Hematopoietic multipotent progenitor cell treated with erythropoietin and hydrocortisone succinate and interleukin-3 and kit ligand, for 4 days (in vitro differentiated cells): ENCODE results near the gene CYB5R3.

Experiments used
- DNase-seq: peaks from one replicate; pipeline ENCODE4 v3.0.0-alpha.2; 2015

The CYB5R3 gene

GRCh38 chr22:42644422-42645340 lies 4.5 kb downstream of the CYB5R3 start:
- DNase-seq = peak; percentile 35

- no peak for DNase-seq
Measured at GRCh38 chr22:42643634-42644421, 5.4 kb downstream of the CYB5R3 start.

GRCh38 chr22:42642806-42643633 lies 6.2 kb downstream of the CYB5R3 start:
- DNase-seq = peak; percentile 93

- no peak for DNase-seq
Measured at GRCh38 chr22:42641801-42642413, 7.3 kb downstream of the CYB5R3 start.

- no peak for DNase-seq
Measured at GRCh38 chr22:42639541-42640241, 9.5 kb downstream of the CYB5R3 start.

GRCh38 chr22:42637555-42637954 lies 11.6 kb downstream of the CYB5R3 start:
- no peak for DNase-seq

- DNase-seq = no peak
Measured at GRCh38 chr22:42636506-42636905, 12.7 kb downstream of the CYB5R3 start.

GRCh38 chr22:42635531-42635930 lies 13.7 kb downstream of the CYB5R3 start:
- no peak for DNase-seq

- DNase-seq = no peak
Measured at GRCh38 chr22:42633013-42633412, 16.2 kb downstream of the CYB5R3 start.

- peak; percentile 40 for DNase-seq
Measured at GRCh38 chr22:42632096-42632495, 17.1 kb downstream of the CYB5R3 start.

- no peak for DNase-seq
Measured at GRCh38 chr22:42630901-42631602, 18.1 kb downstream of the CYB5R3 start.

- no peak for DNase-seq
Measured at GRCh38 chr22:42630211-42630610, 19.0 kb downstream of the CYB5R3 start.

GRCh38 chr22:42627981-42628380 lies 21.2 kb downstream of the CYB5R3 start:
- DNase-seq = no peak

- DNase-seq = no peak
Measured at GRCh38 chr22:42626951-42627625, 22.1 kb downstream of the CYB5R3 start.

- DNase-seq = no peak
Measured at GRCh38 chr22:42626431-42626830, 22.8 kb downstream of the CYB5R3 start.

GRCh38 chr22:42625416-42625815 lies 23.8 kb downstream of the CYB5R3 start:
- DNase-seq = no peak

GRCh38 chr22:42624551-42625106 lies 24.6 kb downstream of the CYB5R3 start:
- no peak for DNase-seq

GRCh38 chr22:42623756-42624441 lies 25.3 kb downstream of the CYB5R3 start:
- no peak for DNase-seq

GRCh38 chr22:42623301-42623751 lies 25.9 kb downstream of the CYB5R3 start:
- DNase-seq = no peak
